DND-41 (cell line): ENCODE measurements around the gene LRRFIP2.

ENCODE experiments used
- ATAC-seq: fragments of 200-7000 bp; cut with Tn5 transposase; 3 replicates; pipeline ENCODE4 v1.9.1; 2021; ENCODE audit warnings: low read depth; ENCODE audit not compliant: insufficient read depth
- DNase-seq: peaks from one replicate; pipeline ENCODE4 v3.0.0-alpha.2; 2020
- H2AFZ ChIP-seq: 2 replicates; pipeline ENCODE4 v1.6.0; 2012; ENCODE audit warnings: low read depth, low read length
- H3K27ac ChIP-seq: 2 replicates; pipeline ENCODE4 v1.5.1; 2012; ENCODE audit warnings: low read length, inconsistent platforms
- H3K27me3 ChIP-seq: fragments of 200-600 bp; sonication (generic); 2 replicates; pipeline ENCODE4 v1.6.0; 2012; ENCODE audit warnings: low read length, mild to moderate bottlenecking, inconsistent platforms; ENCODE audit not compliant: insufficient read depth, poor library complexity
- H3K36me3 ChIP-seq: 2 replicates; pipeline ENCODE4 v1.5.1; 2012; ENCODE audit warnings: low read length, inconsistent platforms; ENCODE audit not compliant: insufficient read depth
- H3K4me1 ChIP-seq: 2 replicates; pipeline ENCODE4 v1.5.1; 2012; ENCODE audit warnings: mild to moderate bottlenecking, low read length; ENCODE audit not compliant: insufficient read depth
- H3K4me2 ChIP-seq: 2 replicates; pipeline ENCODE4 v1.6.0; 2012; ENCODE audit warnings: mild to moderate bottlenecking, moderate library complexity, low read length, inconsistent platforms; ENCODE audit not compliant: insufficient read depth
- H3K4me3 ChIP-seq, 2 experiments: fragments of 200-600 bp in 1 of 2; shearing (Covaris generic) in 1 of 2; 2 replicates each; pipeline ENCODE4 v1.5.1; 2012 to 2016; ENCODE audit warnings: inconsistent platforms in 2 of 2, low read length in 2 of 2, mild to moderate bottlenecking in 2 of 2, low read depth in 1 of 2, moderate library complexity in 1 of 2
- H3K79me2 ChIP-seq: 2 replicates; pipeline ENCODE4 v1.6.0; 2012; ENCODE audit warnings: low read length, inconsistent platforms; ENCODE audit not compliant: insufficient read depth
- H3K9ac ChIP-seq: 2 replicates; pipeline ENCODE4 v1.6.0; 2012; ENCODE audit warnings: low read depth, mild to moderate bottlenecking, inconsistent platforms, low read length, moderate library complexity
- H3K9me3 ChIP-seq: 2 replicates; pipeline ENCODE4 v1.5.1; 2012; ENCODE audit warnings: low read length, moderate library complexity, mild to moderate bottlenecking, inconsistent platforms; ENCODE audit not compliant: insufficient read depth, severe bottlenecking
- H4K20me1 ChIP-seq: 2 replicates; pipeline ENCODE4 v1.6.0; 2012; ENCODE audit warnings: low read length; ENCODE audit not compliant: insufficient read depth
- CTCF ChIP-seq: IDR thresholded peaks from 2 replicates; pipeline ENCODE4 v1.5.1; 2012; ENCODE audit warnings: borderline replicate concordance, low read length, moderate library complexity, mild to moderate bottlenecking; ENCODE audit not compliant: poor library complexity, severe bottlenecking; ENCODE audit errors: extremely low read depth
- EZH2 ChIP-seq: IDR thresholded peaks from 3 replicates; pipeline ENCODE4 v1.6.1; 2012; ENCODE audit warnings: borderline replicate concordance, low read depth, mild to moderate bottlenecking, moderate library complexity, low read length, inconsistent platforms; ENCODE audit not compliant: severe bottlenecking

LRRFIP2 gene

GRCh38 chr3:37137516-37137915 is 36.9 kb downstream of the LRRFIP2 start:
- H4K20me1 ChIP-seq = no peaks in the 10 kb centered on the region
- H3K4me3 ChIP-seq = no peak overlapping the region
- DNase-seq = no peak
- no peak for ATAC-seq
- H2AFZ ChIP-seq = no peak overlapping the region
- no peak for TF ChIP-seq CTCF
- TF ChIP-seq EZH2 = no peak
- no peaks in the 10 kb centered on the region for H3K4me1 ChIP-seq
- H3K4me2 ChIP-seq = no peak overlapping the region
- H3K9me3 ChIP-seq = no peaks in the 10 kb centered on the region
- H3K27me3 ChIP-seq = no peaks in the 10 kb centered on the region
- H3K27ac ChIP-seq = no peak overlapping the region
- H3K9ac ChIP-seq = no peak overlapping the region
- peaks cover 5% of the 10 kb centered on the region; the same call in 1 of the 2 replicates for H3K36me3 ChIP-seq
- peaks cover 3% of the 10 kb centered on the region; the same call in 1 of the 2 replicates for H3K79me2 ChIP-seq

- ATAC-seq (no peak), DNase-seq (no peak)
- no peak overlapping the region for H2AFZ ChIP-seq
- H3K36me3 ChIP-seq = no peaks in the 10 kb centered on the region
- peaks cover 3% of the 10 kb centered on the region; the same call in 1 of the 2 replicates for H3K79me2 ChIP-seq
- H3K4me1 ChIP-seq = no peaks in the 10 kb centered on the region
- no peak overlapping the region for H3K27ac ChIP-seq
- no peak overlapping the region for H3K9ac ChIP-seq
- no peaks in the 10 kb centered on the region for H3K9me3 ChIP-seq
- H3K4me2 ChIP-seq = no peak overlapping the region
- no peak overlapping the region for H3K4me3 ChIP-seq
- H3K27me3 ChIP-seq = no peaks in the 10 kb centered on the region
- no peaks in the 10 kb centered on the region; the same call in 1 of the 2 replicates for H4K20me1 ChIP-seq
- TF ChIP-seq EZH2 = no peak
- no peak for TF ChIP-seq CTCF
Observed at GRCh38 chr3:37136067-37136466, 38.3 kb downstream of the LRRFIP2 start.

- Histone ChIP-seq H4K20me1 (no peaks in the 10 kb centered on the region; the same call in 1 of the 2 replicates), H2AFZ (no peak overlapping the region), H3K27ac (no peak overlapping the region), H3K4me1 (no peaks in the 10 kb centered on the region), H3K79me2 (peaks cover 3% of the 10 kb centered on the region; the same call in 1 of the 2 replicates), H3K4me3 (no peak overlapping the region), H3K9ac (no peak overlapping the region), H3K4me2 (no peak overlapping the region), H3K36me3 (no peaks in the 10 kb centered on the region), H3K27me3 (no peaks in the 10 kb centered on the region), H3K9me3 (no peaks in the 10 kb centered on the region)
- TF ChIP-seq EZH2 (no peak), CTCF (no peak)
- DNase-seq = no peak
- ATAC-seq = no peak
Observed at GRCh38 chr3:37135561-37135960, 38.8 kb downstream of the LRRFIP2 start.

GRCh38 chr3:37132334-37132733 is 42.0 kb downstream of the LRRFIP2 start:
- no peak overlapping the region for H3K4me2 ChIP-seq
- no peaks in the 10 kb centered on the region for H3K4me1 ChIP-seq
- H2AFZ ChIP-seq = no peak overlapping the region
- no peak for ATAC-seq
- peaks cover 3% of the 10 kb centered on the region; the same call in 1 of the 2 replicates for H3K79me2 ChIP-seq
- H3K27ac ChIP-seq = no peak overlapping the region
- no peaks in the 10 kb centered on the region for H3K36me3 ChIP-seq
- no peak for TF ChIP-seq EZH2
- TF ChIP-seq CTCF = no peak
- no peak overlapping the region for H3K9ac ChIP-seq
- no peaks in the 10 kb centered on the region for H3K27me3 ChIP-seq
- DNase-seq = no peak
- no peaks in the 10 kb centered on the region for H3K9me3 ChIP-seq
- H3K4me3 ChIP-seq = no peak overlapping the region
- H4K20me1 ChIP-seq = no peaks in the 10 kb centered on the region; the same call in 1 of the 2 replicates
